A673 (cell line): Measurements from ENCODE around the gene MYOZ3. TPM values are rescaled to one million over a fixed set of nuclear protein-coding genes. Genes with fewer than 3 reads are reported as not detected.

Source experiments
- BruUV-seq: library from RNA; stranded (reverse); fragments of 400-500 nt; replicated peaks from 2 replicates; lab custom pipeline; 2021; lab: Mats Ljungman, UMichigan
- CTCF ChIA-PET: fragments of 300-600 bp; sonication (Branson Sonifier 250); formaldehyde crosslinking; loops from one replicate; lab custom pipeline; 2022; ENCODE audit warnings: antibody characterized with exemption; lab: Charles Lee
- POLR2A ChIA-PET: fragments of 300-600 bp; sonication (Branson Sonifier 250); formaldehyde crosslinking; loops from one replicate; lab custom pipeline; 2022; ENCODE audit warnings: antibody characterized with exemption; ENCODE audit not compliant: low non-redundant PET; lab: Charles Lee
- DNase-seq: peaks from one replicate; pipeline ENCODE4 v3.0.0-alpha.2; 2015; ENCODE audit warnings: low spot score
- H3K27ac ChIP-seq: fragments of 200-600 bp; sonication (generic); 2 replicates; pipeline ENCODE4 v1.5.1; 2016; ENCODE audit warnings: mixed run types, low read depth, mild to moderate bottlenecking, mixed read lengths, antibody characterized with exemption, low read length; ENCODE audit not compliant: poor library complexity, severe bottlenecking
- H3K27me3 ChIP-seq: fragments of 200-600 bp; sonication (generic); replicated peaks from 2 replicates; pipeline ENCODE4 v1.6.1; 2017; ENCODE audit warnings: mixed run types, low read depth, mild to moderate bottlenecking, mixed read lengths, antibody characterized with exemption, low read length; ENCODE audit not compliant: insufficient read depth, poor library complexity
- H3K36me3 ChIP-seq: fragments of 200-600 bp; sonication (generic); 2 replicates; pipeline ENCODE4 v1.6.1; 2016; ENCODE audit warnings: mixed run types, mild to moderate bottlenecking, mixed read lengths, antibody characterized with exemption, low read length; ENCODE audit not compliant: insufficient read depth, poor library complexity, severe bottlenecking
- H3K4me1 ChIP-seq: fragments of 200-600 bp; sonication (generic); 2 replicates; pipeline ENCODE4 v1.6.1; 2017; ENCODE audit warnings: mixed run types, mild to moderate bottlenecking, mixed read lengths, antibody characterized with exemption, low read length; ENCODE audit not compliant: insufficient read depth, poor library complexity, severe bottlenecking
- H3K4me3 ChIP-seq: fragments of 200-600 bp; sonication (generic); 2 replicates; pipeline ENCODE4 v1.5.1; 2016; ENCODE audit warnings: low read depth, mixed run types, mild to moderate bottlenecking, mixed read lengths, low read length; ENCODE audit not compliant: poor library complexity, severe bottlenecking
- H3K9me3 ChIP-seq: fragments of 200-600 bp; sonication (generic); 2 replicates; pipeline ENCODE4 v1.6.1; 2016; ENCODE audit warnings: mixed run types, low read depth, mild to moderate bottlenecking, mixed read lengths, antibody characterized with exemption, low read length; ENCODE audit not compliant: poor library complexity, severe bottlenecking
- EZH2 ChIP-seq: fragments of 200-600 bp; sonication (generic); IDR thresholded peaks from 2 replicates; pipeline ENCODE4 v1.6.1; 2017; ENCODE audit warnings: borderline replicate concordance, low read depth, mild to moderate bottlenecking, mixed read lengths, antibody characterized with exemption, low read length; ENCODE audit not compliant: poor library complexity, severe bottlenecking
- intact Hi-C: fragments of 100-400 bp; cut with micrococcal nuclease; formaldehyde crosslinking; loops from one replicate; pipeline ENCODE4 v1.10.0; 2022; ENCODE audit not compliant: unreplicated experiment
- total RNA-seq: library from RNA; stranded (reverse); gene quantifications from 2 replicates; pipeline ENCODE4 v1.2.3, GENCODE V29; 2021
- TF ChIP-seq, protein P1 (sequence below): fragments of 300-800, 200-600 bp; sonication (generic); conservative IDR thresholded peaks from 2 replicates; pipeline ENCODE4 v1.5.1; 2017; ENCODE audit warnings: low read depth, mild to moderate bottlenecking, antibody characterized with exemption, low read length, moderate library complexity, mixed read lengths

Gene MYOZ3
- total RNA-seq, 1 experiment from 2014 or later = 2.4 TPM

DNA sequence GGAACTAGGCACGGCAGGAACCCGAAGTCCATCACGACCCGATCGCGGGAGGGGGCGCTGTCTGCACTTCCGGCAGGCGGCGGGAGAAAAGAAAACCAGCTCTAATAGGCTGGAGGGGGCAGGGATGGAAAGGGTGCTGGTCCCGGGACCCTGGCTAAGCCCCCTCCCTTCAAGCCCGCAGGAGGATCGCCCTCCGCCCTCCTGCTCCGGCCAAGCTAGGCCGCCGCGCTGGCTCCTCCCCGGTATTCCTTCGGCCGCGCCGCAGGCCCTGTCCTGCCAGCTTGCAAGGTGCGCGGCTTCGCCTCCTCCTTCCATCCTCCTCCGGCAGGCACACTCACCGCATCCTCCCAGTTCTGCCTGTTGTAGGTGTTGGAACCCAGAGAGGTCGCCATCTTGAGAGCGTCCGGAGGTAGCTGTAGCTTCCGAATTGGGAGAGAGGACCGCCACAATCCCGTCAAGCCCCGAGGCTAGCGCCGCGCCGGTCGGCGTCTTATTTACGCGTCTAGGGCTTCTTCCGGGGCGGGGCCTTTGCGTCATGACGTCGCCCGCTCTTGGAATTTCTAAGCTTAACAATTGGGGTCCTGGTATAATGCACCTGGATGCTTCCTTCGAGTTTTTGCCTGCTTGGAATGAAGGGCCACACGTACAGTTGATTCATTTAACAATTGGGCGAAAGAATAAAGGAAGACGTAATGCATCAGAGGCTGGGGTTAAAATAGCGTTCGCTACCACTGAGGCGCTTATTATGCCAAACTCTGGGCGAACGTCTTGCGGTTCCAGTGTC is 39.7 kb downstream of the MYOZ3 start, which contains the start of gene RBM22:
Gene RBM22, minus strand, starts transcription at position 469 of the 784 bp plus-strand sequence. Its CDS starts 77 bp downstream, at position 392.
- Histone ChIP-seq H3K4me1 (peaks cover 14% of the 10 kb centered on the region), H3K36me3 (peaks cover 34% of the 10 kb centered on the region), H3K4me3 (peak within 1 kb of the TSS; percentile 83), H3K27ac (peak within 1 kb of the TSS; percentile 92), H3K9me3 (no peaks in the 10 kb centered on the region), H3K27me3 (no peaks in the 10 kb centered on the region)
- TF ChIP-seq EZH2 = no peak
- TF ChIP-seq, protein P1, sequence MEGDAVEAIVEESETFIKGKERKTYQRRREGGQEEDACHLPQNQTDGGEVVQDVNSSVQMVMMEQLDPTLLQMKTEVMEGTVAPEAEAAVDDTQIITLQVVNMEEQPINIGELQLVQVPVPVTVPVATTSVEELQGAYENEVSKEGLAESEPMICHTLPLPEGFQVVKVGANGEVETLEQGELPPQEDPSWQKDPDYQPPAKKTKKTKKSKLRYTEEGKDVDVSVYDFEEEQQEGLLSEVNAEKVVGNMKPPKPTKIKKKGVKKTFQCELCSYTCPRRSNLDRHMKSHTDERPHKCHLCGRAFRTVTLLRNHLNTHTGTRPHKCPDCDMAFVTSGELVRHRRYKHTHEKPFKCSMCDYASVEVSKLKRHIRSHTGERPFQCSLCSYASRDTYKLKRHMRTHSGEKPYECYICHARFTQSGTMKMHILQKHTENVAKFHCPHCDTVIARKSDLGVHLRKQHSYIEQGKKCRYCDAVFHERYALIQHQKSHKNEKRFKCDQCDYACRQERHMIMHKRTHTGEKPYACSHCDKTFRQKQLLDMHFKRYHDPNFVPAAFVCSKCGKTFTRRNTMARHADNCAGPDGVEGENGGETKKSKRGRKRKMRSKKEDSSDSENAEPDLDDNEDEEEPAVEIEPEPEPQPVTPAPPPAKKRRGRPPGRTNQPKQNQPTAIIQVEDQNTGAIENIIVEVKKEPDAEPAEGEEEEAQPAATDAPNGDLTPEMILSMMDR = peak; percentile 74
- intact Hi-C loops = loop anchor here (2.0 to 10.0 kb wide), 2 partner anchors 138 to 246 kb away; no protein-coding TSS in a partner anchor
- no TSS peak for BruUV-seq
- CTCF ChIA-PET = interaction anchor here (0.8 to 1.5 kb wide), 4 partner anchors 8 to 146 kb away, joined by 3 to 5 read pairs (median 4); partner anchors contain the start of gene IRGM
- peak; percentile 95 for DNase-seq
- POLR2A ChIA-PET = interaction anchor here (0.6 to 0.8 kb wide), 3 partner anchors 8 to 81 kb away, joined by 3 to 4 read pairs (median 3); partner anchors contain the start of gene DCTN4

DNA sequence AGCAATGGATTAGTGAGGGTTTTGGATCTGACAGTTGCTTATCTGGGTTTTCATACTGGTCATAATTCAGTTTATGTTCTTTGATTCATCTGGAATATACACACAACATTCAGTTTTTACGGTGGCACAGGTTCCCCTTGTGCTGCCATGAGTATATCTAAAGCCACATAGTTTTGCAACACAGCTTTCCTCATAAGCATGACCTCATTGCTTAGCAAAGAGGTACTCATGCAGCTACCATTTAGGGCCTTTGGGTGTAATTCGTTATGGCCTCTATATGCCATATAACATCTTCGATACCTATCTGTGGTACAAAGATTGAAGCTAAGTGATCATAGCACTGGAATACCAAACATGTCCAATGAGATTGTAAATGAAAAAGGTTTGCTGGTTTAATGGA is 42.7 kb downstream of the MYOZ3 start:
- Histone ChIP-seq H3K4me1 (peaks cover 14% of the 10 kb centered on the region), H3K4me3 (no peak overlapping the region), H3K27me3 (no peaks in the 10 kb centered on the region), H3K27ac (no peak overlapping the region), H3K36me3 (peaks cover 7% of the 10 kb centered on the region), H3K9me3 (no peaks in the 10 kb centered on the region)
- BruUV-seq = no TSS peak
- ChIA-PET CTCF (no interaction called here), POLR2A (no interaction called here)
- intact Hi-C loops = loop anchor here (10.0 kb wide), 1 partner anchor 249 kb away; no protein-coding TSS in a partner anchor
- TF ChIP-seq, protein P1 = no peak
- no peak for TF ChIP-seq EZH2
- DNase-seq = no peak

DNA sequence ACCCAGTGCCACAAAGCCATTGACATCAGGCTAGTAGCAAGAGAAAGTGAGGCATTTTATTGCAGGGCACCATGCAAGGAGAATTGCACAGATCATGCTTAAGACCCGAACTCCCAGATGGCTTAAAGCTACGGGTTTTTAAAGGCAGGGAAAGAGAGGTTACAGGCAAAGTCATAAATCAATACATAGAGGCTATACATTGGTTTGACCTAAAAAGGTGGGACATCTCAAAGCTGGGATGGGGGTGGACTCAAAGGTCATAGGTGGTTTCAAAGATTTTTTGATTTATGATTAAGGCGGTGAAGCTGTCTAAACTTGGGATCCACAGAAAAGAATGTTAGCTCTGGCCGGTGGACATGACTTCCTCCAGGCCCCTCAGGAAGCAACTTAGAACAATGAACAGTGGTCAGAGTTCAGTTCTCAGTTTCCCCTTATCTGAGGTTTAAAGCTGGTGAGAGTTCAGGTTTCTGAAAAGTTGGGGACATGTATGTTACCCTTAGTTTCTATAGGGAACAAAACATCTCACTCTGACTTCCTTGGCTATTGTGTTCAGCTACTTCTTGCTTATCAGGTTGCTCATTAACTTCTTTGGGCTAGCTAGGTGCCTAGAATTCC is 45.8 kb downstream of the MYOZ3 start:
- Histone ChIP-seq H3K4me1 (no peaks in the 10 kb centered on the region), H3K9me3 (no peaks in the 10 kb centered on the region), H3K4me3 (no peak overlapping the region), H3K27ac (no peak overlapping the region), H3K36me3 (peaks cover 27% of the 10 kb centered on the region), H3K27me3 (no peaks in the 10 kb centered on the region)
- no TSS peak for BruUV-seq
- no peak for DNase-seq
- intact Hi-C loops = loop anchor here (10.0 kb wide), 1 partner anchor 252 kb away; no protein-coding TSS in a partner anchor
- TF ChIP-seq, protein P1 = no peak
- no peak for TF ChIP-seq EZH2
- CTCF ChIA-PET = no interaction called here
- POLR2A ChIA-PET = no interaction called here
